HepG2 (cell line): ENCODE measurements around the gene L3MBTL4. TPM values are rescaled to one million over a fixed set of nuclear protein-coding genes. Genes with fewer than 3 reads are reported as not detected.

Experiments
- ATAC-seq: fragments of 200-7000 bp; cut with Tn5 transposase; 3 replicates; pipeline ENCODE4 v1.9.1; 2020; ENCODE audit warnings: mild to moderate bottlenecking, moderate library complexity
- BruUV-seq: library from RNA; stranded (reverse); fragments of 400-500 nt; replicated peaks from 2 replicates; lab custom pipeline; 2021; lab: Mats Ljungman, UMichigan
- CTCF ChIA-PET: fragments of 300-600 bp; formaldehyde crosslinking; extraction: SDS; loops from one replicate; lab custom pipeline; 2021; ENCODE audit warnings: low total read pairs, inconsistent platforms, low intra/inter-chr PET ratio; lab: Yijun Ruan, JAX
- POLR2A ChIA-PET: fragments of 350-600 bp; sonication (Branson Sonifier 250); formaldehyde crosslinking; loops from one replicate; lab custom pipeline; 2020; ENCODE audit warnings: antibody characterized with exemption, inconsistent platforms; lab: Yijun Ruan, JAX
- DNase-seq: peaks from one replicate; pipeline ENCODE4 v3.0.0-alpha.2; 2015; ENCODE audit warnings: low spot score
- FAIRE-seq: peaks from 3 replicates; lab custom pipeline; 2011; peaks lifted over from hg19 to GRCh38; lab: Jason Lieb, UNC
- H2AFZ ChIP-seq: one replicate; pipeline ENCODE4 v1.6.1; 2011; ENCODE audit warnings: low read length, inconsistent platforms
- H3K27ac ChIP-seq: fragments of 300-600 bp; 3 replicates; pipeline ENCODE4 v1.8.0; 2011; ENCODE audit warnings: mixed run types, mild to moderate bottlenecking, mixed read lengths, low read length, inconsistent platforms; ENCODE audit not compliant: insufficient read depth; ENCODE audit errors: extremely low read length
- H3K27me3 ChIP-seq, 2 experiments: fragments of 200-600 bp in 1 of 2; 2 replicates in 1 of 2; 3 replicates in 1 of 2; pipeline versions ENCODE4 v1.6.0 to v1.8.0; 2011; ENCODE audit warnings: low read length in 2 of 2, mild to moderate bottlenecking in 2 of 2, moderate library complexity in 2 of 2, inconsistent platforms in 1 of 2; ENCODE audit not compliant: insufficient read depth in 2 of 2, control insufficient read depth in 1 of 2
- H3K36me3 ChIP-seq, 2 experiments: fragments of 200-600 bp in 1 of 2; replicated peaks in 1 of 2; 2 replicates in 1 of 2; 3 replicates in 1 of 2; pipeline versions ENCODE4 v1.5.1 to v1.8.0; 2011; ENCODE audit warnings: low read length in 2 of 2, inconsistent platforms in 1 of 2; ENCODE audit not compliant: insufficient read depth in 2 of 2, control insufficient read depth in 1 of 2
- H3K4me1 ChIP-seq: 2 replicates; pipeline ENCODE4 v1.5.1; 2012; ENCODE audit warnings: low read length, inconsistent platforms; ENCODE audit not compliant: insufficient read depth
- H3K4me2 ChIP-seq: 2 replicates; pipeline ENCODE4 v1.6.0; 2011; ENCODE audit warnings: low read depth, low read length, inconsistent platforms
- H3K4me3 ChIP-seq, 3 experiments: fragments of 200-600 bp in 1 of 3; sonication (generic), shearing (Covaris generic) in 1 of 3; replicated peaks in 1 of 3; 2 replicates each; pipeline ENCODE4 v1.5.1; 2011 to 2016; ENCODE audit warnings: low read length in 3 of 3, inconsistent platforms in 2 of 3, low read depth in 2 of 3, mild to moderate bottlenecking in 2 of 3, control low read depth in 1 of 3, mixed read lengths in 1 of 3; ENCODE audit not compliant: insufficient read depth in 1 of 3
- H3K79me2 ChIP-seq: one replicate; pipeline ENCODE4 v1.6.1; 2011; ENCODE audit warnings: low read length, inconsistent platforms; ENCODE audit not compliant: insufficient read depth
- H3K9ac ChIP-seq: 2 replicates; pipeline ENCODE4 v1.6.0; 2011; ENCODE audit warnings: mild to moderate bottlenecking, low read depth, low read length, inconsistent platforms; ENCODE audit not compliant: insufficient read depth
- H3K9me3 ChIP-seq: 2 replicates; pipeline ENCODE4 v1.5.1; 2012; ENCODE audit warnings: mild to moderate bottlenecking, low read length
- H4K20me1 ChIP-seq: 2 replicates; pipeline ENCODE4 v1.6.0; 2011; ENCODE audit warnings: inconsistent platforms, mild to moderate bottlenecking, low read length, moderate library complexity; ENCODE audit not compliant: insufficient read depth
- ARID2 ChIP-seq: sonication (generic); formaldehyde crosslinking; IDR thresholded peaks from 2 replicates; pipeline ENCODE4 v1.8.1; 2022; ENCODE audit warnings: mild to moderate bottlenecking, missing genetic modification reagents, borderline replicate concordance
- CEBPB ChIP-seq: IDR thresholded peaks from 2 replicates; pipeline ENCODE4 v1.6.1; 2011; ENCODE audit warnings: low read depth, low read length, improper control_type of control experiment, borderline replicate concordance
- FOXA1 ChIP-seq, 2 experiments: fragments of 450-650 bp in 1 of 2; sonication (generic) in 1 of 2; formaldehyde crosslinking in 1 of 2; IDR thresholded peaks; 2 replicates each; pipeline versions ENCODE4 v1.4.0 to v1.6.1; 2016 to 2020; ENCODE audit warnings: missing genetic modification reagents in 1 of 2
- FOXK2 ChIP-seq: fragments of 450-650 bp; IDR thresholded peaks from 2 replicates; pipeline ENCODE4 v1.6.1; 2016
- NFIB ChIP-seq: sonication (generic); formaldehyde crosslinking; IDR thresholded peaks from 2 replicates; pipeline ENCODE4 v1.9.0; 2021; ENCODE audit warnings: missing genetic modification reagents, mild to moderate bottlenecking, borderline replicate concordance
- SYNCRIP ChIP-seq: fragments of 200-400 bp; formaldehyde crosslinking; IDR thresholded peaks from 2 replicates; pipeline ENCODE4 v1.6.1; 2018; ENCODE audit warnings: mild to moderate bottlenecking, low read depth, low read length; ENCODE audit not compliant: insufficient read depth
- TOPORS ChIP-seq: sonication (generic); formaldehyde crosslinking; IDR thresholded peaks from 2 replicates; pipeline ENCODE4 v1.8.0; 2023; ENCODE audit warnings: mild to moderate bottlenecking, missing genetic modification reagents
- ZNF451 ChIP-seq: sonication (generic); formaldehyde crosslinking; IDR thresholded peaks from 2 replicates; pipeline ENCODE4 v1.5.0; 2020; ENCODE audit warnings: mild to moderate bottlenecking, missing genetic modification reagents
- ZNF598 ChIP-seq: sonication (generic); formaldehyde crosslinking; IDR thresholded peaks from 2 replicates; pipeline ENCODE4 v1.5.1; 2020; ENCODE audit warnings: mild to moderate bottlenecking, missing genetic modification reagents, borderline replicate concordance
- ZNF839 ChIP-seq: sonication (generic); formaldehyde crosslinking; IDR thresholded peaks from 2 replicates; pipeline ENCODE4 v1.4.0; 2020; ENCODE audit warnings: missing genetic modification reagents, mild to moderate bottlenecking, borderline replicate concordance
- ZSCAN31 ChIP-seq: sonication (generic); formaldehyde crosslinking; IDR thresholded peaks from 2 replicates; pipeline ENCODE4 v1.5.0; 2020; ENCODE audit warnings: low read depth, mild to moderate bottlenecking, missing genetic modification reagents
- WGBS: methylation state at CpG from one replicate; pipeline ENCODE4 v1.1.6; 2017; ENCODE audit warnings: low lambda C conversion rate; 5-methylcytosine and 5-hydroxymethylcytosine counted together
- in situ Hi-C: cut with HindIII; loops from 2 replicates; pipeline ENCODE4 v1.10.0; 2017; ENCODE audit warnings: low pct_unique_long_range_greater_than_20kb; ENCODE audit not compliant: extremely low pct_ligation_motif_present
- intact Hi-C: fragments of 100-400 bp; cut with micrococcal nuclease; formaldehyde crosslinking; loops from one replicate; pipeline ENCODE4 v1.10.0; 2022; ENCODE audit not compliant: unreplicated experiment
- polyA plus RNA-seq, 8 experiments: library from polyadenylated mRNA; depleted of rRNA in 3 of 8; stranded (reverse) in 7 of 8; unstranded in 1 of 8; fragments of >200 nt; fragmentation: Illumina TruSeq in 4 of 8; extraction: Trizol in 4 of 8; gene quantifications; 2 replicates each; pipeline versions ENCODE4 v1.2.1 to v1.2.3, GENCODE V29; 2011 to 2016; ENCODE audit warnings: low read depth in 4 of 8, missing spikeins in 1 of 8, mixed read lengths in 1 of 8; ENCODE audit not compliant: insufficient read depth in 1 of 8
- total RNA-seq, 5 experiments: library from RNA; depleted of rRNA; stranded (reverse); fragments of >200 nt; fragmentation: Illumina TruSeq; extraction: Trizol; gene quantifications; 2 replicates each; pipeline ENCODE4 v1.2.3, GENCODE V29; 2016; ENCODE audit warnings: low read depth in 1 of 5
- TF ChIP-seq, protein P1 (sequence below): sonication (generic); formaldehyde crosslinking; IDR thresholded peaks from 2 replicates; pipeline ENCODE4 v1.4.0; 2020; ENCODE audit warnings: missing genetic modification reagents
- TF ChIP-seq, protein P2 (sequence below): sonication (generic); formaldehyde crosslinking; IDR thresholded peaks from 2 replicates; pipeline ENCODE4 v1.4.0; 2020; ENCODE audit warnings: low read depth, mild to moderate bottlenecking, missing genetic modification reagents
- TF ChIP-seq, protein P3 (sequence below): sonication (generic); formaldehyde crosslinking; IDR thresholded peaks from 2 replicates; pipeline ENCODE4 v1.8.0; 2022; ENCODE audit warnings: mild to moderate bottlenecking, missing genetic modification reagents, borderline replicate concordance
- TF ChIP-seq, protein P4 (sequence below): sonication (generic); formaldehyde crosslinking; IDR thresholded peaks from 2 replicates; pipeline ENCODE4 v1.5.0; 2020; ENCODE audit warnings: missing genetic modification reagents, mild to moderate bottlenecking, borderline replicate concordance

The L3MBTL4 gene
- total and polyA plus RNA-seq, 2 of the 13 experiments (the other 11 are each of a cell fraction or from before 2014, with no cell fraction given): 10.8 to 13.3 TPM

DNA sequence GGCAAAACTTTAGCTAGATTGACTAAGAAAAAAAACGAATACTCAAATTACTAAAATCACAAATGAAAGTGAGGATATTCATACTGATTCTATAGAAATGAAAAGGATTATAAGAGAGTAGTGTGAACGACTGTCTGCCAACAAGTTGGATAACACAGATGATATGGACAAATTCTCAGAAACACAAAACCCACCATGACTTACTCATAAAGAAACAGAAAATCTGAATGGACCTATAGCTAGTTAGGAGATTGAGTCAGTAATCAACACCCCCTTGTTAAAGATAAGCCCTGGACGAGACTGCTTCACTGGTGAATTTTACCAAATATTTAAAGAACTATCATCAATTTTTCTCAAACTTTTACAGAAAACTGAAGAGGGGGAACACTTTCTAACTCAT lies 410.6 kb downstream of the L3MBTL4 start (continued):
- TF ChIP-seq, protein P1, sequence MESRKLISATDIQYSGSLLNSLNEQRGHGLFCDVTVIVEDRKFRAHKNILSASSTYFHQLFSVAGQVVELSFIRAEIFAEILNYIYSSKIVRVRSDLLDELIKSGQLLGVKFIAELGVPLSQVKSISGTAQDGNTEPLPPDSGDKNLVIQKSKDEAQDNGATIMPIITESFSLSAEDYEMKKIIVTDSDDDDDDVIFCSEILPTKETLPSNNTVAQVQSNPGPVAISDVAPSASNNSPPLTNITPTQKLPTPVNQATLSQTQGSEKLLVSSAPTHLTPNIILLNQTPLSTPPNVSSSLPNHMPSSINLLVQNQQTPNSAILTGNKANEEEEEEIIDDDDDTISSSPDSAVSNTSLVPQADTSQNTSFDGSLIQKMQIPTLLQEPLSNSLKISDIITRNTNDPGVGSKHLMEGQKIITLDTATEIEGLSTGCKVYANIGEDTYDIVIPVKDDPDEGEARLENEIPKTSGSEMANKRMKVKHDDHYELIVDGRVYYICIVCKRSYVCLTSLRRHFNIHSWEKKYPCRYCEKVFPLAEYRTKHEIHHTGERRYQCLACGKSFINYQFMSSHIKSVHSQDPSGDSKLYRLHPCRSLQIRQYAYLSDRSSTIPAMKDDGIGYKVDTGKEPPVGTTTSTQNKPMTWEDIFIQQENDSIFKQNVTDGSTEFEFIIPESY (CRISPR knock-in tag): no peak
- TF ChIP-seq, protein P2, sequence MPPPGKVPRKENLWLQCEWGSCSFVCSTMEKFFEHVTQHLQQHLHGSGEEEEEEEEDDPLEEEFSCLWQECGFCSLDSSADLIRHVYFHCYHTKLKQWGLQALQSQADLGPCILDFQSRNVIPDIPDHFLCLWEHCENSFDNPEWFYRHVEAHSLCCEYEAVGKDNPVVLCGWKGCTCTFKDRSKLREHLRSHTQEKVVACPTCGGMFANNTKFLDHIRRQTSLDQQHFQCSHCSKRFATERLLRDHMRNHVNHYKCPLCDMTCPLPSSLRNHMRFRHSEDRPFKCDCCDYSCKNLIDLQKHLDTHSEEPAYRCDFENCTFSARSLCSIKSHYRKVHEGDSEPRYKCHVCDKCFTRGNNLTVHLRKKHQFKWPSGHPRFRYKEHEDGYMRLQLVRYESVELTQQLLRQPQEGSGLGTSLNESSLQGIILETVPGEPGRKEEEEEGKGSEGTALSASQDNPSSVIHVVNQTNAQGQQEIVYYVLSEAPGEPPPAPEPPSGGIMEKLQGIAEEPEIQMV (CRISPR knock-in tag): no peak
- TF ChIP-seq ARID2 (CRISPR knock-in tag): no peak
- TF ChIP-seq NFIB (CRISPR knock-in tag): no peak
- no peak for TF ChIP-seq FOXK2
- TF ChIP-seq TOPORS: no peak
- TF ChIP-seq, protein P3, sequence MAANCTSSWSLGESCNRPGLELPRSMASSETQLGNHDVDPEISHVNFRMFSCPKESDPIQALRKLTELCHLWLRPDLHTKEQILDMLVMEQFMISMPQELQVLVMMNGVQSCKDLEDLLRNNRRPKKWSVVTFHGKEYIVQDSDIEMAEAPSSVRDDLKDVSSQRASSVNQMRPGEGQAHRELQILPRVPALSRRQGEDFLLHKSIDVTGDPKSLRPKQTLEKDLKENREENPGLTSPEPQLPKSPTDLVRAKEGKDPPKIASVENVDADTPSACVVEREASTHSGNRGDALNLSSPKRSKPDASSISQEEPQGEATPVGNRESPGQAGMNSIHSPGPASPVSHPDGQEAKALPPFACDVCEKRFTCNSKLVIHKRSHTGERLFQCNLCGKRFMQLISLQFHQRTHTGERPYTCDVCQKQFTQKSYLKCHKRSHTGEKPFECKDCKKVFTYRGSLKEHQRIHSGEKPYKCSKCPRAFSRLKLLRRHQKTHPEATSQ (CRISPR knock-in tag): no peak

DNA sequence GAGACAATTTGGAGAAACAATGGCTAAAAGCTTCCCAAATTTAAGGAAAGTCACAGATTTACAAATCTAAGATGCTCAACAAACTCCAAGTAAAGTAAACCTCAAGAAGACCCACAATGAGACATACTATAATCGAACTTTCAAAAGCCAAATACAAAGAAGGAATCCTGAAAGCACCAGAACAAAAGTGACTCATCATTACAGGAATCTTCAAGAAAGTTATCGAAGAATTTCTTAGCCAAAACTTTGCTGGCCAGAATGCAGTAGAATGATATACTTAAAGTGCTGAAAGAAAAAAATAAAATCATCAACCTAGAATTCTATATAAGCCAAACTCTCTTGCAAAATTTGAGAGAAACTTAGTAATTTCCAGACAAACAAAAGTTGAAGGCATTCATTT lies 412.8 kb downstream of the L3MBTL4 start:
- no peak for FAIRE-seq
- in situ Hi-C loops: no loop called here
- WGBS: 91% methylated on average over 2 of the region's 2 CpGs
- POLR2A ChIA-PET: no interaction called here
- H3K4me3 ChIP-seq: no peak overlapping the region
- H3K9me3 ChIP-seq: 0 out of 2 replicates have a peak, but pooled peaks cover 8% of the 10 kb centered on the region
- DNase-seq: no peak
- no peaks in the 10 kb centered on the region for H3K79me2 ChIP-seq
- H3K4me1 ChIP-seq: peaks cover 29% of the 10 kb centered on the region
- intact Hi-C loops: no loop called here
- H3K9ac ChIP-seq: no peak overlapping the region
- no TSS peak for BruUV-seq
- no peaks in the 10 kb centered on the region for H3K27me3 ChIP-seq
- CTCF ChIA-PET: no interaction called here
- H2AFZ ChIP-seq: no peak overlapping the region
- no peak overlapping the region for H3K27ac ChIP-seq
- H4K20me1 ChIP-seq: no peaks in the 10 kb centered on the region
- H3K4me2 ChIP-seq: no peak overlapping the region
- ATAC-seq: no peak
- H3K36me3 ChIP-seq: no peaks in the 10 kb centered on the region
- TF ChIP-seq ZNF451 (CRISPR knock-in tag) (no peak), ZSCAN31 (CRISPR knock-in tag) (no peak), SYNCRIP (no peak), CEBPB (no peak), ZNF598 (CRISPR knock-in tag) (no peak), ZNF839 (no peak), FOXA1 (IDR thresholded peaks at IDR 0.05) (no peak), FOXA1 (CRISPR knock-in tag; IDR thresholded peaks at IDR 0.05) (no peak)
- TF ChIP-seq, protein P4, sequence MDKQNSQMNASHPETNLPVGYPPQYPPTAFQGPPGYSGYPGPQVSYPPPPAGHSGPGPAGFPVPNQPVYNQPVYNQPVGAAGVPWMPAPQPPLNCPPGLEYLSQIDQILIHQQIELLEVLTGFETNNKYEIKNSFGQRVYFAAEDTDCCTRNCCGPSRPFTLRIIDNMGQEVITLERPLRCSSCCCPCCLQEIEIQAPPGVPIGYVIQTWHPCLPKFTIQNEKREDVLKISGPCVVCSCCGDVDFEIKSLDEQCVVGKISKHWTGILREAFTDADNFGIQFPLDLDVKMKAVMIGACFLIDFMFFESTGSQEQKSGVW (CRISPR knock-in tag): no peak
- TF ChIP-seq, protein P3 (CRISPR knock-in tag): no peak
